Lower lobe of right lung (tissue), 2 donors: Measurements from ENCODE around the gene MX2. TPM values are rescaled to one million over a fixed set of nuclear protein-coding genes. Genes with fewer than 3 reads are reported as not detected.

ENCODE experiments used
- ATAC-seq, 2 donors: fragments of 200-7000 bp; cut with Tn5 transposase; one replicate each; pipeline ENCODE4 v1.9.1; 2020 to 2022; ENCODE audit warnings: mild to moderate bottlenecking in 2 of 2, moderate library complexity in 2 of 2
- DNase-seq: peaks from one replicate; pipeline ENCODE4 v3.0.0-alpha.2; 2020
- H3K27ac ChIP-seq: fragments of 200-600 bp; one replicate; pipeline ENCODE4 v1.8.0; 2022
- H3K27me3 ChIP-seq: fragments of 200-600 bp; one replicate; pipeline ENCODE4 v1.8.0; 2022; ENCODE audit warnings: low read depth
- H3K36me3 ChIP-seq: fragments of 200-600 bp; one replicate; pipeline ENCODE4 v1.8.0; 2022; ENCODE audit warnings: mild to moderate bottlenecking
- H3K4me1 ChIP-seq: fragments of 200-600 bp; one replicate; pipeline ENCODE4 v1.8.0; 2022
- H3K4me3 ChIP-seq: fragments of 200-600 bp; one replicate; pipeline ENCODE4 v1.8.0; 2022; ENCODE audit warnings: mild to moderate bottlenecking
- H3K9me3 ChIP-seq: fragments of 200-600 bp; one replicate; pipeline ENCODE4 v1.8.0; 2022
- CTCF ChIP-seq: fragments of 200-600 bp; IDR thresholded peaks from one replicate; pipeline ENCODE4 v1.8.0; 2022; ENCODE audit warnings: antibody characterized with exemption, mild to moderate bottlenecking
- intact Hi-C: fragments of 100-400 bp; cut with DNase I; formaldehyde crosslinking; loops from one replicate; pipeline ENCODE4 v1.11.0; 2022
- total RNA-seq: library from RNA; stranded (reverse); fragmentation: NEBNext Ultra II Directional; extraction: Animal tissue kit (Norgen Biotek cat#: 25700); gene quantifications from one replicate; pipeline ENCODE4 v1.2.1, GENCODE V29; 2021
- donor health status: DM: no; HTN: yes; CAD: no; lungs with severe emphysema.

The MX2 gene
- total RNA-seq, 1 donor from 2014 or later: 35.5 TPM

- Histone ChIP-seq H3K36me3 (peaks cover 6% of the 10 kb centered on the region), H3K27me3 (no peaks in the 10 kb centered on the region), H3K27ac (no peak overlapping the region), H3K9me3 (no peaks in the 10 kb centered on the region), H3K4me3 (no peak overlapping the region), H3K4me1 (peaks cover 11% of the 10 kb centered on the region)
- no peak for TF ChIP-seq CTCF
- DNase-seq: no peak
- ATAC-seq: no peak
- intact Hi-C loops: no loop called here
Measured at GRCh38 chr21:41370840-41371684, 9.2 kb downstream of the MX2 start.

GRCh38 chr21:41371685-41372030 is 9.8 kb downstream of the MX2 start:
- no peak overlapping the region for H3K27ac ChIP-seq
- intact Hi-C loops: no loop called here
- peaks cover 12% of the 10 kb centered on the region for H3K36me3 ChIP-seq
- no peak for ATAC-seq
- no peak overlapping the region for H3K4me3 ChIP-seq
- H3K9me3 ChIP-seq: no peaks in the 10 kb centered on the region
- no peak for TF ChIP-seq CTCF
- H3K27me3 ChIP-seq: no peaks in the 10 kb centered on the region
- no peak for DNase-seq
- peaks cover 11% of the 10 kb centered on the region for H3K4me1 ChIP-seq

- no peaks in the 10 kb centered on the region for H3K27me3 ChIP-seq
- ATAC-seq: no peak
- no peak overlapping the region for H3K4me3 ChIP-seq
Measured at GRCh38 chr21:41373253-41373652, 11.4 kb downstream of the MX2 start.

GRCh38 chr21:41373763-41374162 is 11.9 kb downstream of the MX2 start:
- Histone ChIP-seq H3K27me3 (no peaks in the 10 kb centered on the region), H3K36me3 (peaks cover 18% of the 10 kb centered on the region), H3K9me3 (no peaks in the 10 kb centered on the region), H3K27ac (no peak overlapping the region), H3K4me1 (peaks cover 11% of the 10 kb centered on the region), H3K4me3 (no peak overlapping the region)
- DNase-seq (no peak), ATAC-seq (no peak)
- no peak for TF ChIP-seq CTCF
- intact Hi-C loops: no loop called here

More at GRCh38 chr21:41373253-41373652, 11.4 kb downstream of the MX2 start:
- Histone ChIP-seq H3K9me3 (no peaks in the 10 kb centered on the region), H3K36me3 (peaks cover 18% of the 10 kb centered on the region), H3K27ac (no peak overlapping the region), H3K4me1 (peaks cover 11% of the 10 kb centered on the region)
- intact Hi-C loops: no loop called here
- DNase-seq: no peak
- TF ChIP-seq CTCF: no peak

- no peak for TF ChIP-seq CTCF
- no peak for DNase-seq
- Histone ChIP-seq H3K4me3 (no peak overlapping the region), H3K4me1 (peaks cover 7% of the 10 kb centered on the region), H3K9me3 (no peaks in the 10 kb centered on the region), H3K27ac (no peak overlapping the region), H3K27me3 (no peaks in the 10 kb centered on the region), H3K36me3 (peaks cover 18% of the 10 kb centered on the region)
- intact Hi-C loops: no loop called here
- ATAC-seq: peak in 1 of 2 donors; percentile 18
Measured at GRCh38 chr21:41374177-41374712, 12.4 kb downstream of the MX2 start.
